GM19099 (cell line): ENCODE data around the gene ANKRD2.

Experiments used
- POLR2A ChIP-seq: IDR thresholded peaks from 3 replicates; pipeline ENCODE4 v1.6.1; 2011; ENCODE audit warnings: low read depth; ENCODE audit not compliant: insufficient read length; ENCODE audit errors: extremely low read depth

The ANKRD2 gene

DNA sequence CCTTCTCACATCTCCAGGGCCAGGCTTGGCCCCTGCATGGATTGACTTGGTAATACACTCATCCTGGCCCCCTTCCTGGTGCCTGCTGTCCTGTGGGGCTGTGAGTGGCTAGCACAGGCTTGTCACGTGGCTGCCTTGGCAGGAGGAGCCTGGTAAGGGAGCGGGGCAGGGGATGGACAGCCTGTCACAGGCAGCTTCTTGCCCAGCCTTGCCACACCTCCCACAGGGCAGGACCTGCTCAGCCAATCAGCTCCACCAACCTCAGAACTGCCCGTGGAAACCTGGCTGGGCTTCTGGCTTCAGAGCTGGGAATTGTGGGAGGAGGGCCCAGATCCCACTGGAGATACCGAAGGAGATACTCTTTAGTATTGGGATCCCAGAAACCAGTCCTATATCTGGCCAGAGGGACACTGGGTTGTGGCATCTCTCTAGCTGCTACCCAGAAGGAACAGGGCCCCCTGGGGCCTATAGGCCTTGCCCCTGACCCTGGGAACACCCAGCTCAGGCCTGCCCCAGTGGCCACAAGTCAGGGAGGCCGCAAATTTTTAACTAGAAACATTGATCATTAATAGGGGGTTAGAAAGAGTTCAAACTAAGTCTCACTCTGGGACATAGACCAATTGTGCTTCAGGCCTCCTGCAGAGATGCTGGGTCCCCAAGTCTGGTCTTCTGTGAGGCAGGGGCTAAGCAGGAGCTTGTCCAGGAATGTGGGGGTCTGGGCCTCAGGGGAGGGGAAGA, 11.7 kb downstream of the ANKRD2 start, which contains the start of gene HOGA1:
HOGA1 (plus strand) TSS at position 330 of the 738 bp plus-strand sequence; CDS start at position 645, 315 bp downstream.
- TF ChIP-seq POLR2A, result no peak

DNA sequence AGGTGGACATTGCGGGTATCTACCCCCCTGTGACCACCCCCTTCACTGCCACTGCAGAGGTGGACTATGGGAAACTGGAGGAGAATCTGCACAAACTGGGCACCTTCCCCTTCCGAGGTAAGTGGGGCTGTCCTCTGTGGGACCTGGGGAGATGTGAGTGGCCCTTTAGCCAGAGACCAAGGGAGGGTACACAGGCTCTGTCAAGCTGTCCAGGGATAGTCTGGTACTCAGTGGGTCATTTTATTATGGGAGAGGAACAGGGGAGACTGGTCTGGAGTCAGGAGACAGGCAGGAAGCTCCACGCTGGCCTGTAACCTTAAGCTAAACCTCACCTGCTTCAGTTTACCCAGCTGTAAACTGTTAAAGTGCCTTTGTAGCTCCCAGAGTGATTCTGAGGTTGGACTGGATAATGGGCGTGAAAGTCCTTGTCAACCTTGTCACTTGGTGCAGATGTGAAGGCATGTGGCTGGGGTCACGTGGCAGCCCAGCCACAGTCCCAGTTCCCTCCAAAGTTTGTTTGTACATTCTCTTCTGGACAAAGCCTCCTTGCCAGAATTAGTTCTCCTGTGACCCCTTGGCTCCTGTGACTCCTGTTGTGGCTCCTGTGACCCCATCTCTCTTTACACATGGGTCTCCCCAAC, 12.3 kb downstream of the ANKRD2 start:
- TF ChIP-seq POLR2A, result no peak

DNA sequence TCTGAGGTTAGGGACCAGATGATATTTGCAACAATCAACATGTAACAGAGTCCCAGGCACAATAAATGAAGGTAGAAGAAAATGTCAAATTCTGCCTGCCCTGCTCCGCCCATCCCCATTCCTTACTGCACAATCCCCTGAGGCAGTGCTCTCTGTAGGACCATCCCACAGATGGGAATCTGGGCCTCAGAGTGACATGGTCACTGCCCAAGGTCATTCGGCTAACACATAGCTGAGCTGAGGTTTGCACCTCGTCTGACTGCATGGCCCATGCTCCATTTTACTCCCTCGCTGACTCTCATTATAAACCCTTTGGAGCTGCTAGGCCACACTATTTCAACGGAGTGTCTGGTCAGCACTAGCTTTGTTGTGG, 12.8 kb downstream of the ANKRD2 start:
- TF ChIP-seq POLR2A, result no peak

DNA sequence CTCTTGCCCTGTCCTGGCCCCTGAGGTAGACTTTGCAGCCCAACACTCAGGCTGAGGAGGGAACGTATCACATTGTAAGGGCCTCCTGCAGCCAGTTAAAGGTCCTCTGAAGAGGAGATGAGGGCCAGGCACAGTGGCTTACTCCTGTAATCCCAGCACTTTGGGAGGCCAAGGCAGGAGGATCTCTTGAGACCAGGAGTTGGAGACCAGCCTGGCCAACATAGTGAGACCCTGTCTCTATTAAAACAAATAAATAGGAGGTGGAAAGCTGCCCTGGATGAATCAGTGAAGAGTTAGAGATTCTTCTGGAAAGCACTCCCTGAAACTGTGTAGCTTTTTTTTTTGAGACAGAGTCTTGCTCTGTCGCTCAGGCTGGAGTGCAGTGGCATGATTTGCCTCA, 14.6 kb downstream of the ANKRD2 start:
- no peak for TF ChIP-seq POLR2A

DNA sequence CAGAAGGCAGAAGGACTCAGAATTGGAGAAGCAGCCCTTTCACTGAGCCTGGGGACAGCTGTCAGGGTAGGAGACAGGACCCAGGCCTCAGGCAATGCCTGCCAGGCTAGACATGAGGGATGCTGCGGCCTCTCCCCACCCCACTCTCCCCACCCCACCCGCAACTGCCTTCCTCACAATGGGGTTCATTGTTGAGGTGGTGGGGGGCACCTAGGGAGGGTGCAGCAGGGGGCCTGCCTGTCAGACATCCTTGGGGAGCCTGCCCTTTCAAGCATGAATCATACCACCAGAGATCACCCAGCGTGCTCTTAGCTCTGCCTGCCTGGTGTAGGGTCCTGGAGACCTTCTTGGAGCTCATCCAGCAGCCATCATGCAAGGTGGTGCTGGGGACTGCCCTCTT, 16.9 kb downstream of the ANKRD2 start, which contains the start of gene C10orf62:
C10orf62 (plus strand) TSS at position 243 of the 400 bp plus-strand sequence. CDS start 177 bp downstream, outside the sequence.
- TF ChIP-seq POLR2A, result no peak

DNA sequence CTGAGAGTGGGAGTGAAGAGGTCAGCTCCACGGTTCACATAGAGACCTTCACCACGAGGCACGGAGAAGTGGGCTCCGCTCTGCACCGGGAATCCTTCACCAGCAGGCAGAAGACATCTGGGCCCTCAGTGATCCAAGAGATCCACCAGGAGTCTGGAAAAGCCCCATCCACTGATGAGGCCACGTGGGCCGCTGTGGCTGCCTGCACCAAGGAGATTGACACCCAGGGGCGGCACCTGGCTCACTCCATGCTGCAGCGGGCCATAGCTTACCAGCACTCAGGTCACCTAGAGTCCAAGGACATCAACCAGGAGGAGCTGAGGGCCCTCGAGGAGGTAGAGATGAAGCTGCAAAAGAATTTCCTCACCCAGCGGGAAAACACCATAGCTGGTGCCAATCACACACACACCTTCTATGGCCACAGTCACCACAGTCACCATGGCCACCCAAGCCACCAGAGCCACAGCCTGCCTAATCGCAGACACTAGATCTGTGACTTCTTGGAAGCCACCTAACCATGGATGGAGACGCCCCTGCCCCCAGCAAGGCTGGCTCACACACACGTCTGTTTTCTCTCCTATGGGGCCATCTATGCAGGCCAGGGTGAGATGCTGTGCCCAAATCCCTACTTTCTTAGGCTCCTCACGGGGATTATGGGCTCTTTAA, 17.6 kb downstream of the ANKRD2 start:
- TF ChIP-seq POLR2A, result no peak

DNA sequence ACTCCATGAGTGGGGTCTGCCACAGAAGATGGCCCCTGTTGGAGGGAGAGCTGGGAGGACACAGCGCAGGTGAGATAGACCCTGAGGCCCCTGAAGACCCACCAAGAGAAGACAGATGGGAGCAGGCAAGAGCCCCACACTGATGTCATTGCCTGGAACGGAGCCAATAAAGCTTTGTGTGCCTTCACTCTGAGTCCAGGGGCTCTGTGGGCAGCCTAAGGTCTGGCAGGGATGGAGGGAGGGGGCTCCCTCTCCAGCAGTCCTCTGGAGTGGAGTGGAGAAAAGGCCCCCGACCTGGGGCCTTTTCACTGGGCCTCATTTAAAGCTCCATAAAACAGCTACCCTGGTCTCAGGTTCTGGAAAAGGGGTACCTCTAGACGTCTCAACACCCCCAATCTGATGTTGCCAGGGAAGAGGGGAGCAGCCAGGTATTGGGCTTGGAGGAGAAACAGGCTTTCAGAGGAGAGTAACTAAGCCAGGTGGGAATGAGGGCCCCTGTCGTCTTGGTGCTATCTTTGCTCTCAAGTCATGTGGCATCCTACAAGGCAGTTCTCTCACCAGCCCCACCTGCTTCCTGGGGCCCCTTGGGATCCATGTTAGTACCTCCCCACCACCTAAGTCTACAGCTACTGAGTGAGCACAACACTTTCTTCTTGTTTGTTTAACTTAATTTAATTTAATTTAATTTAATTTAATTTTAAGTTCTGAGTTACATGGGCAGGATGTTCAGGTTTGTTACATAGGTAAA, 18.3 kb downstream of the ANKRD2 start:
- TF ChIP-seq POLR2A, result no peak

DNA sequence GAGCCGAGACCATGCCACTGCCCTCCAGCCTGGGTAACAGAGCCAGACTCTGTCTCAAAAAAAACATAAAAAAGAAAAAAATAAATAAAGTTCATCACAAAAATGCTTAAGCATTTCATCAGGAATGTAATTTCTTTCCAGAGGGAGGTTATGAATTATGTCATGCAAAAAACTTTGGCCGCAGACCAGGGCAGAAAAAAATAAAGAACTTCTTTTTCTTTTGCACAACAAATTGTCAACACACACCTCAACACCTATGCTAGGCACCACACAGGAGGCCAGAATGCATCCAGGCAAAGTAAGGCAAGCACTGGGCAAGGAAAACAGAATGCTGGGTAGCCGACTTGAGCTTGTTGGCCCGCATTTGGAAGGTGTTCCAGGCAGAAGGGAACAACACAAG, 20.8 kb downstream of the ANKRD2 start:
- TF ChIP-seq POLR2A, result no peak

DNA sequence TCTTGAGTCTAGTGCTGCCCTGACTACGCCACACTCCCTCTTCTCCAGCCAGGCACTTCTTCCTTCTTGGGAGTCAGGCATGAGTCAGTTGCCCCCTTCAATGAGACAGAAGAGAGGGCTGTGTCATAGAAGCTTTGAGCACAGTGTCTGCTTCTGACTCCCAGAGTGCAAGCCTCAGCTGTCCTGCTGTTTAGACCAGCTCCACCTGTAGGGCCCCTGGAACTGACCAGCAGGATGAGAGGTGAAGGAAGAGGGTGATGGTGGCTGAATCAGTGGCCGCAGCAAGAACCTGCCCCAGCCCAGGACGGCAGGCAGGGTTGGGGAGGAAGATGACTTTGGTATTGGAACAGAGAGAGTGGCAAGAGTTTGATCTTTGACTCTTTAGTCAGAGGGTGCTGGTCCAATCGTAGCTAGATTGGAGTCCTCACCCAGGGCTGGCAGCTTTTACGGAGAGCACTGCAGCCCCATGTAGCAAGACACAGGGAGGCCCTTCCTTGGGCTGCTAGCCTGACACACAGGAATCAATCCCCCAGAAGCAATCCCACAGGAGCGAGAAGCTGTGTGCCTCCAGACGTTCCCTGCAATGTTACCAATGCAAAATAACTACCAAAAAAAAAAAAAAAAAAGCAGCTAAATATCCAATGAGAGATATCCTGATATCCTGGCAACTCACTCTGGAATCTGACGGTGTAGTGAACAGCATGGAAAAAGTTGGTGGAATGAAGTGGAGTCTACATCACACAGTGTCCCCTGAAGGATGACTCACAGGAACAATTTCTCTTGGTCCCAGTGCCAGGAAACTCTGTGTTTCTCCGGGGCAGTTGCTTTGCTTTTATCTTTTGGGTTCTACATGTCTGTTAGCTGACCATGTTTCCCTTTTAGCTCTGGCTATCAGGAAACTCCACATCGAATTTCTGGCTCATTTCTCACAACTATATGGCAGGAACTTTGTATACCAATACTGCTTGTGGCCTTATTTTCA, 23.8 kb downstream of the ANKRD2 start:
- no peak for TF ChIP-seq POLR2A

DNA sequence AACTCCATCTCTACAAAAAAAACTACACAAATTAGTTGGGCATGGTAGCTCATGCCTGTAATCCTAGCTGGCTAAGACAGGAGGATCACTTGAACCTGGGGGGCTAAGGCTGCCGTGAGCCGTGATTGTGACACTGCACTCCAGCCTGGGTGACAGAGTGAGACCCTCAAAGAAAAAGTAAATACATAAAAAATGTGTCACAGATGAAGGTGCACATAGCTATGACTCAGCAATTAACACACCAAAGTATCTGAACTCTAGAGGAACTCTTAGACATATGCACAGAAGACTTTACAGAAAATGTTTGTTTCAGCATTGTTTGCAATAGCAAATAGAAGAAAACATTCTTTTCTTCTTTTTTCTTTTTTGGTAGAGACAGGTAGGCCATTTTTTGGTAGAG, 25.2 kb downstream of the ANKRD2 start:
- TF ChIP-seq POLR2A, result no peak

DNA sequence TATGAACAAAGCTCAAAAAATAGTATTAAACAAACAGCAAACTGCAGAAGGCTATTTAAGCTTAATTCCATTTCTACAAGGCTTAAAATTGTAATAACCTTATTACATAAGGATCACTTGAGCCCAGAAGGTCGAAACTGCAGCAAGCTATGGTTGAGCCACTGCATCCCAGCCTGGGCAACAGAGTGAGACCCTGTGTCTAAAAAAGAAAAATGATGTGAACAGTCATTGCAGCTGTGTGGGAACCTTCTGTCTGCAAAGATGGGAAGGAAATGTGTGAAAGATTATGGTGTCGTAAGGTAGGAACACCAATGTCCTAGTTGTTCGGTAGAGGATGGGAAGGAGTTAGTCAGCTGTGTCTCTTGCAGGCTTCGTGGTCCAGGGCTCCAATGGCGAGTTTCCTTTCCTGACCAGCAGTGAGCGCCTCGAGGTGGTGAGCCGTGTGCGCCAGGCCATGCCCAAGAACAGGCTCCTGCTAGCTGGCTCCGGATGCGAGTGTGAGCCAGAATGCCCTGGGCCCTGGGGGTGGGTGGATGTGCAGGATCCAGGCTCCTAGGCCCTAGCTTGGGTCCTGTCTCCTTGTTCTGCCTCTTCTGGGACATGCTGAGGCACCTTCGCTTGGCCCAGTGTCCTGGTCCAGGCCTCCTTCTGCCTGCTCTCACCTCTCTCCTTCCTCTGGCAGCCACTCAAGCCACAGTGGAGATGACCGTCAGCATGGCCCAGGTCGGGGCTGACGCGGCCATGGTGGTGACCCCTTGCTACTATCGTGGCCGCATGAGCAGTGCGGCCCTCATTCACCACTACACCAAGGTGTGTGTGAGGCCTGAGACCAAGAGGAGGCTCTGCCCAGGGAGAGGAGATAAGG, 26.1 kb downstream of the ANKRD2 start:
- TF ChIP-seq POLR2A, result no peak

DNA sequence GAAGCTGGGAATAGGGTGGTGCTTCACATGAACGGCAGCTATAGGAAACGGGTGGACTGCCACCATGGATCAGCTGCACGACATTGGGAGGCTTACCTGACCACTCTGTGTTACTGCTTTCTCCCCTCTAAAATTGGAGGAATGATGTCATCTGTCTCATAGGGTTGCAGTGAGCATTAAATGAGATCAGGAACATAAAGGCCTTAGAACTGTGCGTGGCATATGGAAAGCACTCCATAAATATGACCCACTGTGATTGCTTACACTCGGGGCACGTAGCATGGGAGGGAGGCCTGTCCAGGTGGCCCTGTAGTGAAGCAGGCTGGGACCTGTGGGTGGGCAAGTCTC, 26.7 kb downstream of the ANKRD2 start:
- TF ChIP-seq POLR2A, result no peak

DNA sequence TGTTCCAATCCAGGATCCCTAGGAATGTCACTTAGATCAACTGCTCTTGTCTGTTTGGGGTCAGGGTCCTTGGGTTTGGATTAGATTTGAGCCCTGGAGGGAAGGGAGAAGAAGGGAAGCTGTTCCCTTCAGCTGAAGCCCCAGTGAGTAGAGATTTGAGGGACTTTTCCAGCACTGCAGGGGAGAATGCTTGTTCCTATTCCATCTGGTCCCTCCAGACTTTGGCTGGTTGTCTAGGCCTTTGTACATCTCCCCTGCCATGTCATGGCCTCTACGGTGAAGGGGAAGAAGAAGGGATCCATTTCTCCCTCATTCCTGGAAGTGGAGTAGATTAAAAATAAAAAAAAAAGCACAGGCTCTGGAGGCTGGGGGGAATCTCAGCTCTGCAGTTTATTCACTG, 28.0 kb downstream of the ANKRD2 start:
- no peak for TF ChIP-seq POLR2A

DNA sequence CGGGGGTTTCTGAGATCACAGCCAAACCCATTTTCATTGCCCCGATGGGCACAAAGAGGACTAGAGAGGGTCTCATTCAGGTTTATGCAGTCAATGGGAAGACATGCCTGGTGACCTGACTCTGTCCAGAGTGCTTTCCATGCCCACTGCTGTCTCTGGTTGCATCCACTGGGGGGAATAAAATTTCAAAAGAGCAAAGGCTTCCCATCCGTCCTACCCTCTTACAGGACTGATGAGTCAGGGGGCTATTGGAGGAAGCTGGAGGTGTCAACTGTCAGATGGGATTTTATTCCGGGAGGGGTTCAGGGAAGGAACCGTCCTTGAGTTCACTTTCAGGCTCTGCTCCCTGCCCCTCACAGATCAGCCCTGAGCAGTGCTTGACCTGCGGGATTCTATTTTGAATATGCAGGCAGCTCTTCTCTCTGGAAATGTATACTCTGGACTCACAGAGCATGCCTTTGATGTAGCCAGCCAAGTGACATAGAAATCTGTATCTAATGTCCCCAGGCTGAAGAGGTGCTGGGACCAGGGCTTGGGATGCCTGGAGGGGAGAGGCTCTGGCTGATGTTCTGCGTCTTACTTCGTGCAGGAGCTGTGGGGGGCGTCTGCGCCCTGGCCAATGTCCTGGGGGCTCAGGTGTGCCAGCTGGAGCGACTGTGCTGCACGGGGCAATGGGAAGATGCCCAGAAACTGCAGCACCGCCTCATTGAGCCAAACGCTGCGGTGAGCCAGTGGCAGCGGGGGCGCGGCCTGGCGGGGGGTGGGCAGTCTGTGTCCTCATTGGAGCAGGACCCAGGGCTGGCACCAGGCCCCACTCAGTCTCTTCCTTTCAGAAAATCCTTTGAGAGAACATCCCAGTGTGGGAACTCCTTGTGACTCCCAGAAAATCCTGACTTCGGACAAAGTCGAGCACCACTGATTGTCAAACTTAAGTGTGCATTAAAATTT, 29.0 kb downstream of the ANKRD2 start:
- no peak for TF ChIP-seq POLR2A
